CD4-positive, alpha-beta memory T cell (primary cell): Measurements from ENCODE around the gene ANGEL1. TPM values are rescaled to one million over a fixed set of nuclear protein-coding genes. Genes with fewer than 3 reads are reported as not detected.

Experiments
- CTCF ChIA-PET: fragments of 350-600 bp; sonication (Branson Sonifier 250); formaldehyde crosslinking; loops from one replicate; lab custom pipeline; 2021; ENCODE audit warnings: inconsistent platforms; ENCODE audit not compliant: partially characterized antibody; lab: Charles Lee
- POLR2A ChIA-PET: fragments of 350-600 bp; sonication (Branson Sonifier 250); formaldehyde crosslinking; loops from one replicate; lab custom pipeline; 2021; ENCODE audit not compliant: partially characterized antibody; lab: Charles Lee
- DNase-seq, 5 donors: peaks; one replicate each; pipeline versions ENCODE4 v3.0.0 to v3.0.0-alpha.2; 2020 to 2022; ENCODE audit warnings: mixed read lengths in 1 of 5
- H3K27ac ChIP-seq: one replicate; pipeline ENCODE4 v1.7.0; 2013; ENCODE audit warnings: low read depth, low read length
- H3K27me3 ChIP-seq: 2 replicates; pipeline ENCODE4 v1.7.0; 2013; ENCODE audit warnings: mild to moderate bottlenecking, low read length, moderate library complexity; ENCODE audit not compliant: insufficient read depth
- H3K36me3 ChIP-seq: 2 replicates; pipeline ENCODE4 v1.7.0; 2013; ENCODE audit warnings: mild to moderate bottlenecking, low read length, moderate library complexity; ENCODE audit not compliant: insufficient read depth
- H3K4me1 ChIP-seq: 2 replicates; pipeline ENCODE4 v1.7.0; 2013; ENCODE audit warnings: mild to moderate bottlenecking, low read length, moderate library complexity; ENCODE audit not compliant: insufficient read depth
- H3K4me3 ChIP-seq, 2 donors: one replicate each; pipeline ENCODE4 v1.7.0; 2013; ENCODE audit warnings: low read length in 2 of 2, mild to moderate bottlenecking in 1 of 2
- H3K9me3 ChIP-seq, 2 donors: one replicate each; pipeline ENCODE4 v1.7.0; 2013; ENCODE audit warnings: low read length in 2 of 2, control low read depth in 1 of 2; ENCODE audit not compliant: control insufficient read depth in 1 of 2
- H3K27ac Mint-ChIP-seq, 7 donors: one replicate each; pipeline ENCODE4 v1.8.0; 2020 to 2021; ENCODE audit warnings: mixed read lengths in 7 of 7, mild to moderate bottlenecking in 6 of 7, inconsistent platforms in 3 of 7, moderate library complexity in 3 of 7
- H3K27me3 Mint-ChIP-seq, 2 donors: one replicate each; pipeline ENCODE4 v1.8.0; 2020 to 2021; ENCODE audit warnings: mixed read lengths in 2 of 2
- H3K36me3 Mint-ChIP-seq, 2 donors: one replicate each; pipeline ENCODE4 v1.8.0; 2020 to 2021; ENCODE audit warnings: mixed read lengths in 2 of 2, inconsistent platforms in 1 of 2, mild to moderate bottlenecking in 1 of 2
- H3K4me1 Mint-ChIP-seq, 4 donors: one replicate each; pipeline ENCODE4 v1.8.0; 2020 to 2021; ENCODE audit warnings: mixed read lengths in 4 of 4, mild to moderate bottlenecking in 1 of 4
- H3K4me3 Mint-ChIP-seq, 8 donors: one replicate each; pipeline ENCODE4 v1.8.0; 2020 to 2021; ENCODE audit warnings: mixed read lengths in 8 of 8, mild to moderate bottlenecking in 7 of 8, moderate library complexity in 6 of 8, inconsistent platforms in 3 of 8
- H3K9me3 Mint-ChIP-seq, 8 donors: one replicate each; pipeline ENCODE4 v1.8.0; 2020 to 2021; ENCODE audit warnings: mixed read lengths in 8 of 8, mild to moderate bottlenecking in 5 of 8, inconsistent platforms in 3 of 8, moderate library complexity in 1 of 8
- intact Hi-C: fragments of 100-400 bp; cut with micrococcal nuclease; formaldehyde crosslinking; loops from one replicate; pipeline ENCODE4 v1.15.1; 2023
- polyA plus RNA-seq, 2 donors: library from polyadenylated mRNA; unstranded; fragments of 300-500 nt; fragmentation: Illumina TruSeq; gene quantifications; one replicate each; pipeline ENCODE4 v1.2.3, GENCODE V29; 2021
- total RNA-seq, 2 experiments: library from RNA; stranded (reverse); gene quantifications; one replicate each; pipeline ENCODE4 v1.2.3, GENCODE V29; 2021

Gene ANGEL1
- total and polyA plus RNA-seq, 4 experiments from 2014 or later, result 17.9 to 32.0 (median 27.0) TPM

- no peaks in the 10 kb centered on the region for H3K27me3 ChIP-seq
- Mint-ChIP-seq H3K27me3 (no peaks in the 10 kb centered on the region), H3K9me3 (no peaks in the 10 kb centered on the region), H3K36me3 (peaks cover 23 to 50% of the 10 kb centered on the region in 2 donors), H3K4me1 (peaks cover 13 to 24% (median 14%) of the 10 kb centered on the region in 4 donors), H3K27ac (peak overlapping the region; percentile 35 to 95 (median 82)), H3K4me3 (no peak overlapping the region)
- ChIA-PET CTCF (interaction anchor here (1.0 to 10.5 kb wide), 16 partner anchors 13 to 284 kb away, joined by 3 to 209 read pairs (median 6); partner anchors contain the start of genes ANGEL1 and VASH1), POLR2A (interaction anchor here (1.0 to 3.1 kb wide), 4 partner anchors 16 to 74 kb away, joined by 3 to 14 read pairs (median 4); partner anchors contain the start of genes ANGEL1 and VASH1)
- peaks cover 25% of the 10 kb centered on the region for H3K4me1 ChIP-seq
- DNase-seq, result no peak
- intact Hi-C loops, result loop anchor here (1.0 to 2.0 kb wide), 2 partner anchors 26 to 74 kb away; no protein-coding TSS in a partner anchor
- H3K27ac ChIP-seq, result no peak overlapping the region
- no peak overlapping the region for H3K4me3 ChIP-seq
- peaks cover 22% of the 10 kb centered on the region for H3K36me3 ChIP-seq
- H3K9me3 ChIP-seq, result no peaks in the 10 kb centered on the region
Observed at GRCh38 chr14:76784266-76784874, 28.3 kb downstream of the ANGEL1 start.

- H3K36me3 Mint-ChIP-seq, result peaks cover 17 to 37% of the 10 kb centered on the region in 2 donors
Observed at GRCh38 chr14:76782885-76783566, 29.7 kb downstream of the ANGEL1 start.

DNA sequence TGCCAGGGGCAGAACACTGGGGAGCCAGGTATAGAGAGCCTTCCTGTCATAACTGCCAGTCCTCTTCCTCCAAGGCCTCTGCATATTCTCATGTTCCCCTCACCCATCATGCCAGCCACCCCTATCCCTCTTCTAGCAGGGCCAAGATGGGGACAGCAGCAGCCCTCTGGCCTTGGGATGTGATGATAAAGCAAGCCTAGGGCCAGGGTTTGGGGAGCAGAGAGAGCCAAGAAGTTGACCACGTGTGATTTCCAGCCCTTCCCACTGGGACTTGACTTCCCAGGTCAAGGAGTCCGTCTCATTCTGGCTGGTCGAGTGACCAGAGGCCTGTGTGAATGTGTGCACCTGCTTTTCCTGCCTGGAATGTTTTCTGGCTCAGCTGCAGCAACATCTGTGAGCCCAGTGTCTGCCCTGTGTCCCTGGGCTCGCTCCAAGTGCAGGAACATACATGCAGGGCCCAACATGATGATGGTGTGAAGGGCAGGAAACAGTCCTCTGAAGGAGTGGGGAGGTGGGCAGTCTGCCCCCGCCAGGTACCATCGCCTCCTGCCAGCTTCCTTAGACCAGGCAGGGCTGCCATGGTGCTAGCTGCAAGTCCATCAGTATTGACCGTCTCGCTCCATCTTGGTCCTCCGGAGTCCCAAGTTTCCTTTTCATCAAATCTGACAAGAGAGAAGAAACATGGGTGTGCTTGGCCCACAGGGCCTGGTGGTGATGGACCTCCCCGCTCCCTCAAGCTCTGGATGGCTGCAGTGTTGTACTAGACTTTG lies 30.4 kb downstream of the ANGEL1 start:
- Mint-ChIP-seq H3K9me3 (no peaks in the 10 kb centered on the region), H3K4me1 (peaks cover 14 to 24% (median 16%) of the 10 kb centered on the region in 4 donors), H3K27ac (peak overlapping the region in 6 of 7 donors; percentile 74 to 95 (median 90)), H3K4me3 (peak overlapping the region in 6 of 8 donors; percentile 39 to 73 (median 62)), H3K27me3 (no peaks in the 10 kb centered on the region), H3K36me3 (peaks cover 10 to 31% of the 10 kb centered on the region in 2 donors)
- Histone ChIP-seq H3K27me3 (no peaks in the 10 kb centered on the region), H3K27ac (peak overlapping the region; percentile 30), H3K36me3 (peaks cover 5% of the 10 kb centered on the region), H3K9me3 (no peaks in the 10 kb centered on the region), H3K4me1 (peaks cover 25% of the 10 kb centered on the region), H3K4me3 (peak overlapping the region in 1 of 2 donors; percentile 16)
- CTCF ChIA-PET, result interaction anchor here (1.0 to 10.5 kb wide), 4 partner anchors 11 to 74 kb away, joined by 3 to 209 read pairs (median 28); no protein-coding TSS in a partner anchor
- intact Hi-C loops, result no loop called here
- POLR2A ChIA-PET, result interaction anchor here (1.0 to 3.1 kb wide), 2 partner anchors 16 to 30 kb away, joined by 4 to 14 read pairs; partner anchors contain the start of gene ANGEL1
- no peak for DNase-seq

More at GRCh38 chr14:76782885-76783566, 29.7 kb downstream of the ANGEL1 start:
- no peak for DNase-seq
- peak overlapping the region; percentile 74 to 95 (median 87) for H3K27ac Mint-ChIP-seq
- H3K4me1 ChIP-seq, result peaks cover 25% of the 10 kb centered on the region
- peaks cover 13 to 24% (median 14%) of the 10 kb centered on the region in 4 donors for H3K4me1 Mint-ChIP-seq
- peak overlapping the region; percentile 17 to 73 (median 56) for H3K4me3 Mint-ChIP-seq
- H3K27ac ChIP-seq, result peak overlapping the region; percentile 30
- H3K27me3 Mint-ChIP-seq, result no peaks in the 10 kb centered on the region
- peak overlapping the region in 1 of 2 donors; percentile 16 for H3K4me3 ChIP-seq
- no peaks in the 10 kb centered on the region for H3K27me3 ChIP-seq
- intact Hi-C loops, result no loop called here
- H3K9me3 Mint-ChIP-seq, result no peaks in the 10 kb centered on the region
- CTCF ChIA-PET, result interaction anchor here (1.0 to 10.5 kb wide), 6 partner anchors 12 to 74 kb away, joined by 3 to 209 read pairs (median 24); no protein-coding TSS in a partner anchor
- H3K36me3 ChIP-seq, result peaks cover 9% of the 10 kb centered on the region
- POLR2A ChIA-PET, result interaction anchor here (1.0 to 3.1 kb wide), 2 partner anchors 17 to 29 kb away, joined by 4 to 14 read pairs; partner anchors contain the start of gene ANGEL1
- no peaks in the 10 kb centered on the region for H3K9me3 ChIP-seq

GRCh38 chr14:76781648-76782051 lies 31.0 kb downstream of the ANGEL1 start:
- CTCF ChIA-PET, result interaction anchor here (4.8 to 10.5 kb wide), 3 partner anchors 11 to 73 kb away, joined by 27 to 209 read pairs (median 30); no protein-coding TSS in a partner anchor

DNA sequence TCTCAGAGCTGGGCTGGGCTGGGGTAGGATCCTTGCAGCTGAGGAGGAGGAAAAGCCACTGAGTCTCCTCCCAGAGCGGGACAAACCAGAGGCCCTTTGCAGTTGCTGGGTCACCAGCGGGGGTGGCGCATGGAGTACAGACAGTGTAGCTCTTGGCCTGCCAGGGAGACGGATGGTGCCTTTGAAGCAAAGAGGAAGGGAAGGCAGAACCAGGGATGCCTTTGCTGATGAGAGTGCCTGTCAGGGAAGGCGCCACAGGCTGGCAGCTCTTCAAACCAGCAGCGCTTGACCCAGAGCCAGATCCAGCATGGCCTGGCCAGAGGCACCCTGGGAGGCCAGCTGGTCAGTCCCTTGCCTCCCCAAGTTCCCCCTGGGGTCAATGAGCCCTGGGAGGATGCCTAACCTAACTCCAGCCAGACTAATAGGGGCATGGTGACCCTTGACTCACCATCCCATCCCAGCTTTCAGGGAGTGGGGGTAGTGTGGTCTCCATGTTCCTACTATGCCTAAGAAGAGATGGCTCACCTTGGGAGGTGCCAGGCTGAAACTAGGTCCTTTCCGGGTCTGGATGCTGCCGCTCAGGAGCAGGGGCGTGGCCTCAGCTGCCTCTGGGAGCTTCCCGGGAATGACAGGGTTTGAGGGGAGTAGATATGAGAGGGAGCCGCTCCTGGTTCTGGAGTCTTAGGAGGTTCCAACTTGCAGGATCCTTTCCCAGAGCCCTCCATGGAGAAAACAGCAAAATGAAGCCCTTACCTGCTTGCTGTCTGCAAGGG lies 31.6 kb downstream of the ANGEL1 start:
- Histone ChIP-seq H3K4me3 (no peak overlapping the region), H3K9me3 (no peaks in the 10 kb centered on the region), H3K27me3 (no peaks in the 10 kb centered on the region), H3K36me3 (no peaks in the 10 kb centered on the region), H3K27ac (no peak overlapping the region), H3K4me1 (peaks cover 25% of the 10 kb centered on the region)
- H3K9me3 Mint-ChIP-seq, result no peaks in the 10 kb centered on the region
- ChIA-PET CTCF (interaction anchor here (1.5 to 10.5 kb wide), 4 partner anchors 10 to 72 kb away, joined by 3 to 209 read pairs (median 28); no protein-coding TSS in a partner anchor), POLR2A (interaction anchor here (1.4 kb wide), 1 partner anchor 26 kb away, joined by 3 read pairs; no protein-coding TSS in a partner anchor)
- DNase-seq, result no peak
- H3K27ac Mint-ChIP-seq, result peak overlapping the region in 4 of 7 donors; percentile 58 to 77 (median 69)
- H3K27me3 Mint-ChIP-seq, result no peaks in the 10 kb centered on the region
- no peak overlapping the region for H3K4me3 Mint-ChIP-seq
- intact Hi-C loops, result no loop called here
- H3K36me3 Mint-ChIP-seq, result peaks cover 5 to 21% of the 10 kb centered on the region in 2 donors
- peaks cover 14 to 24% (median 17%) of the 10 kb centered on the region in 4 donors for H3K4me1 Mint-ChIP-seq

More at GRCh38 chr14:76781648-76782051, 31.0 kb downstream of the ANGEL1 start:
- Histone ChIP-seq H3K4me3 (no peak overlapping the region), H3K27me3 (no peaks in the 10 kb centered on the region), H3K4me1 (peaks cover 25% of the 10 kb centered on the region), H3K9me3 (no peaks in the 10 kb centered on the region), H3K27ac (no peak overlapping the region), H3K36me3 (peaks cover under 1% of the 10 kb centered on the region)
- H3K9me3 Mint-ChIP-seq, result no peaks in the 10 kb centered on the region
- H3K4me1 Mint-ChIP-seq, result peaks cover 14 to 24% (median 17%) of the 10 kb centered on the region in 4 donors
- H3K36me3 Mint-ChIP-seq, result peaks cover 5 to 24% of the 10 kb centered on the region in 2 donors
- intact Hi-C loops, result no loop called here
- no peak overlapping the region for H3K4me3 Mint-ChIP-seq
- POLR2A ChIA-PET, result interaction anchor here (1.4 kb wide), 1 partner anchor 25 kb away, joined by 3 read pairs; no protein-coding TSS in a partner anchor
- DNase-seq, result no peak
- peak overlapping the region in 5 of 7 donors; percentile 7 to 79 (median 48) for H3K27ac Mint-ChIP-seq
- H3K27me3 Mint-ChIP-seq, result no peaks in the 10 kb centered on the region

DNA sequence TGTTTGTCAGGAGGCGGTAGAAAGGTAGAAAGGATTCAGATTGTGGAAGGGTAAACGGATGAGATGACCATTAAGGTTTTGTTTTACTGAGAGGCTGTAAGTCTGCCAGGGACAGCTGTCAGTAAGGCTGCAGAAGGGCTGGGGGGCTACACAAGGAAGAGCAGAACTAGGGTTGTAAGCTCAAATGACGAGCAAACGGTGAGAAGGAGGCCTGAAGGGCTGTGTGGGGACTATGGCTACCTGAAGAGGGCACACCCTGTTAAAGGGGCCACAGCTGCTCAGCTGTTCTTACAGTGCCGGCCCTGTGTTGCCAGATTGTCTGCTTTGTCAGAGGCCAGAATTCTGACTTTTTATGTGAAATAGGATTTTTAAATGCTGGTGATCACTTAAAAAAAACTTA lies 32.3 kb downstream of the ANGEL1 start:
- intact Hi-C loops, result no loop called here
- H3K9me3 ChIP-seq, result no peaks in the 10 kb centered on the region
- peaks cover 25% of the 10 kb centered on the region for H3K4me1 ChIP-seq
- H3K36me3 ChIP-seq, result no peaks in the 10 kb centered on the region
- Mint-ChIP-seq H3K36me3 (peaks cover 5 to 18% of the 10 kb centered on the region in 2 donors), H3K27me3 (no peaks in the 10 kb centered on the region), H3K9me3 (no peaks in the 10 kb centered on the region), H3K4me1 (peaks cover 14 to 24% (median 17%) of the 10 kb centered on the region in 4 donors), H3K27ac (peak overlapping the region in 6 of 7 donors; percentile 1 to 85 (median 62)), H3K4me3 (no peak overlapping the region)
- H3K27ac ChIP-seq, result no peak overlapping the region
- no peak for DNase-seq
- ChIA-PET CTCF (interaction anchor here (1.5 to 10.5 kb wide), 3 partner anchors 31 to 72 kb away, joined by 3 to 209 read pairs (median 27); no protein-coding TSS in a partner anchor), POLR2A (interaction anchor here (1.4 kb wide), 1 partner anchor 27 kb away, joined by 3 read pairs; no protein-coding TSS in a partner anchor)
- no peaks in the 10 kb centered on the region for H3K27me3 ChIP-seq
- no peak overlapping the region for H3K4me3 ChIP-seq
